SK-N-SH treated with all-trans-retinoic acid at 6 μM for 48 hours (cell line): ENCODE results near the gene PARD3.

Experiments used
- ARNTL ChIP-seq: fragments of 450-650 bp; formaldehyde crosslinking; IDR thresholded peaks from 2 replicates; pipeline ENCODE4 v1.5.0; 2020; ENCODE audit warnings: low read depth, mild to moderate bottlenecking, moderate library complexity, borderline replicate concordance
- CSRNP3 ChIP-seq: fragments of 250-450 bp; sonication (Bioruptor Pico); IDR thresholded peaks from 2 replicates; pipeline ENCODE4 v1.5.1; 2021; ENCODE audit warnings: mild to moderate bottlenecking, moderate library complexity
- GLIS3 ChIP-seq: fragments of 250-450 bp; sonication (Bioruptor Pico); IDR thresholded peaks from 2 replicates; pipeline ENCODE4 v1.5.0; 2020; ENCODE audit warnings: mild to moderate bottlenecking, moderate library complexity
- ISL1 ChIP-seq: fragments of 250-450 bp; sonication (Bioruptor Pico); IDR thresholded peaks from 2 replicates; pipeline ENCODE4 v2.1.2; 2022; ENCODE audit warnings: mild to moderate bottlenecking, moderate library complexity
- PATZ1 ChIP-seq: fragments of 250-450 bp; sonication (Bioruptor Pico); IDR thresholded peaks from 2 replicates; pipeline ENCODE4 v1.8.0; 2020; ENCODE audit warnings: mild to moderate bottlenecking, moderate library complexity, borderline replicate concordance
- RARB ChIP-seq: fragments of 250-450 bp; sonication (Bioruptor Pico); IDR thresholded peaks from 2 replicates; pipeline ENCODE4 v1.8.0; 2021; ENCODE audit warnings: mild to moderate bottlenecking, moderate library complexity
- SNAI2 ChIP-seq: fragments of 250-450 bp; sonication (Bioruptor Pico); IDR thresholded peaks from 2 replicates; pipeline ENCODE4 v1.5.0; 2020; ENCODE audit warnings: mild to moderate bottlenecking, moderate library complexity
- TSHZ2 ChIP-seq: fragments of 250-450 bp; sonication (Bioruptor Pico); IDR thresholded peaks from 2 replicates; pipeline ENCODE4 v1.5.0; 2020; ENCODE audit warnings: mild to moderate bottlenecking, moderate library complexity
- ZC3H10 ChIP-seq: fragments of 250-450 bp; sonication (Bioruptor Pico); IDR thresholded peaks from 2 replicates; pipeline ENCODE4 v1.5.1; 2021; ENCODE audit warnings: mild to moderate bottlenecking, moderate library complexity
- ZFP3 ChIP-seq: fragments of 250-450 bp; sonication (Bioruptor Pico); IDR thresholded peaks from 2 replicates; pipeline ENCODE4 v1.5.0; 2020; ENCODE audit warnings: mild to moderate bottlenecking, moderate library complexity
- ZFP30 ChIP-seq: fragments of 450-650 bp; formaldehyde crosslinking; IDR thresholded peaks from 2 replicates; pipeline ENCODE4 v1.5.0; 2022; ENCODE audit warnings: mild to moderate bottlenecking, moderate library complexity
- ZNF565 ChIP-seq: fragments of 450-650 bp; formaldehyde crosslinking; conservative IDR thresholded peaks from 2 replicates; pipeline ENCODE4 v1.5.0; 2020; ENCODE audit warnings: low read depth, mild to moderate bottlenecking, moderate library complexity

GRCh38 chr10:34762156-34762555, 52.9 kb downstream of the PARD3 start:
- TF ChIP-seq PATZ1 (CRISPR knock-in tag) (no peak), RARB (CRISPR knock-in tag) (no peak), ZFP3 (CRISPR knock-in tag) (no peak), ZC3H10 (CRISPR knock-in tag) (no peak), ISL1 (no peak), ZNF565 (CRISPR knock-in tag) (no peak), TSHZ2 (CRISPR knock-in tag) (no peak), ZFP30 (CRISPR knock-in tag) (no peak), ARNTL (CRISPR knock-in tag) (no peak), CSRNP3 (CRISPR knock-in tag) (no peak), GLIS3 (CRISPR knock-in tag) (no peak), SNAI2 (CRISPR knock-in tag) (no peak)
